HFF-Myc (cell line): Measurements from ENCODE around the gene COL18A1.

Source experiments
- DNase-seq: peaks from one replicate; pipeline ENCODE4 v3.0.0-alpha.2; 2011; ENCODE audit warnings: low read depth; ENCODE audit errors: extremely low read depth
- H3K4me3 ChIP-seq: replicated peaks from 2 replicates; pipeline ENCODE4 v1.5.1; 2011; ENCODE audit warnings: low read depth, mild to moderate bottlenecking, control low read depth, low read length
- CTCF ChIP-seq: IDR thresholded peaks from 2 replicates; pipeline ENCODE4 v1.5.1; 2012; ENCODE audit warnings: mild to moderate bottlenecking, low read depth, low read length, control low read depth; ENCODE audit errors: missing control alignments

The COL18A1 gene

DNA sequence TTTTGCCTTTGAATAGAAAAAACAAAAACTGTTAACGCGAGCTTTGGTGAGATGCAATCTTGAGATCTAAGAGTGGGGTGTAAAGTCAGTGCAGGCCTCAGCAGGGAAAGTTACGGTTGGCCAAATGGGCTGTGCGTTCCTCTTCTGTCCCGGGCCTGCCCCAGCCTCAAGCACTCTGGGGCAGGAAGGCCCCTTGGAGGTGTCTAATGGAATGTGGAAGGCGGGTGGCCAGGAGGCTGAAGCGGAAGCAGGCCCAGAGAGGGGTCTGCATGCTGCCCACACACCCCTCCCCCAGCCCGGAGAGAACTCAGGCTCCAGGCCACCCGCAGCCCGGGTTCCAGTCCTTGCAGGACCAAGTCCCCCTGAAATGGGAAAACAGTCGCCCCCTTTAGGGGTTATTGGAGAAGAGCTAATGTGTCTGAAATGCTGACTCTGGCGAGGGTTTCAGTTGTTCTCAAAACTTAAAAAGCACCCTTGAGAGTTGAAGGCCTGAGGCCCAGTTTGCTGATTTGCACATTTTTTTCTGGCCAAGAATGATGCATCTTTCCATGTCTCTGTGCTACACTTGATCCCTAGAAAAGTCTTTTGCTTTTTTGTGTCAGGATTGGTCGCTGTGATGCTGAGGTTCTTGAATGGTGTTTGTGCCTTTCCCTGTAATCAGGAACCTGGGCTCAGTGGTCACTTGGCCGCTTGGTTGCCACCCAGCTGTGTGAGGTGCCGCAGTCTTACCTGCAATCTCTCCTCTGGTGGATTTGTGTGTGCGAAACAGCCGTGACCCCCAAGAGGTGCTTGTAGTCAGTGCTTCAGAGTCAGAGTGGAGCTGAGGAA, 2.0 kb downstream of the COL18A1 start:
- H3K4me3 ChIP-seq, result peak overlapping the region; percentile 57
- peak; percentile 19 for TF ChIP-seq CTCF
- no peak for DNase-seq

DNA sequence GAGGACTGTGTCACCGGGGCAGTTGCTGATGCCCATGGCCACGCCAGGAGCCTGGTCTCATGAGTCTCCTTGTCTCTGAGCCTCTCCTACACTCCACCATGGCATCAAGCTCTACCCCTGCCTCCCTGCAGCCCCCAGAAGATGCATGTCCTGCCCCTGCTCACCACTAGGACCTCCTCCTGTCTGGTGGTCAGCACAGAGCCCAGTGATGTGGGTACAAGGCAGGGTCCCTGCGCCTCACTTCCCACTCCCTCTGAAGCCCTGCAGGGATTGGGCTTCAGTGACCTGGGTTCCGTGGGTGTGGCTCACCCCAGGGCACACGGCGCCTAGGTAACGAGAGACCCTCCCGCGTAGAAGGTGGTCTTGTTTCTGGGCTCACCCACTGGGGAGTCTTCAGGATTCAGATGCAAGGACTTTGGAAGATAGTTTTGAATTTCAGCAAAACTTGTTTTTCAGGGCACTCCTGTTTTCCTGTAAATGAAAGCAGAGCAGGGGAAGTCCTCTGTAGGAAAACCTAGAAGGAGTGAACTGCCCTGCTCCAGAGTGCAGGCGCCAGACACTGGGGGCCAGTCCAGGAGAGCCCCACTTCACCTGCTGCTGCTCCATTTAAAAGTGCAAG, 2.8 kb downstream of the COL18A1 start:
- no peak for DNase-seq
- no peak for TF ChIP-seq CTCF
- H3K4me3 ChIP-seq, result no peak overlapping the region

GRCh38 chr21:45408271-45408791, 3.4 kb downstream of the COL18A1 start:
- TF ChIP-seq CTCF, result no peak
- DNase-seq, result no peak
- no peak overlapping the region for H3K4me3 ChIP-seq

GRCh38 chr21:45408801-45409261, 3.9 kb downstream of the COL18A1 start:
- DNase-seq, result no peak
- H3K4me3 ChIP-seq, result no peak overlapping the region
- no peak for TF ChIP-seq CTCF

DNA sequence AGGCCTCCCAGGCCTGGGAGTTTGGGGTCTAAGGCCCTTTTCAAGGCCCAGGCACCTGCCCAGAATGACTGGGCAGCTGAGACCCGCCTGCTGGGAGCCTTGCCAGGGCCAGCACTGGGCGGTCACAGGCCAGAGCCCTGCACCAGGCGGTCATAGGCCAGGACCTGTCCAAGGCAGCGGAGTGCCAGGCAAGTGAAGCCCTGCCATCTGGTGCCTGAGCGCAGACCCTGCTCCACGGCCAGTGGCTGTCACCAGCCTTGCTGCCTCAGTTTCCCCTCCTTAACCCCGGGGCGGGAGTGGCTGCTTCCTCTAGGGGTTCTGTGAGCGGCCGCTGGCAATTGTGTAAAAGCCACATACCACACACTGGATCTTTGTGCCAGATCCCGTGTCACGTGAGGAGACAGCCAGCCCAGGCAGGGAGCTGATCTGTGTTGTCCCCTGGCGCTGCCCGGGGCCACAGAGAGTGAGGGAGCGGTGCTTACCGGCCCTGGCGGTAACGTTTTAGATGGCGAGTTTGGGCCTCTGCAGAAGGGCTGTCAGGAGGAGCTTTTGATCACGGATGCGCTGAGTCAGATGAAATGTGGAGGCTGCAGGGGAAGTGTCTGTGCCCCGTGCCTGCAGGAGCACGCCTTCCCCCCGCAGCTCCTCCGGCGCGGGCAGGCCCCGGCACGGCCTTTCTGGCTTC, 4.6 kb downstream of the COL18A1 start:
- TF ChIP-seq CTCF, result no peak
- no peak overlapping the region for H3K4me3 ChIP-seq
- no peak for DNase-seq

- TF ChIP-seq CTCF, result no peak
- DNase-seq, result no peak
- no peak overlapping the region for H3K4me3 ChIP-seq
These were observed 5.3 kb downstream of the COL18A1 start for GRCh38 chr21:45410151-45410864.
